Mesothelial cell of epicardium (in vitro differentiated cells): Measurements from ENCODE around the gene MDK. TPM values are rescaled to one million over a fixed set of nuclear protein-coding genes. Genes with fewer than 3 reads are reported as not detected.

Experiments
- DNase-seq, 2 experiments: peaks; one replicate each; pipeline ENCODE4 v3.0.0; 2021; ENCODE audit warnings: low spot score in 2 of 2; ENCODE audit not compliant: unreplicated experiment in 2 of 2
- H3K27ac Mint-ChIP-seq: 2 replicates; pipeline ENCODE4 v1.8.0; 2021; ENCODE audit warnings: mixed read lengths
- H3K27me3 Mint-ChIP-seq: 2 replicates; pipeline ENCODE4 v1.8.0; 2021; ENCODE audit warnings: low read depth, mixed read lengths
- H3K36me3 Mint-ChIP-seq: 2 replicates; pipeline ENCODE4 v1.8.0; 2021; ENCODE audit warnings: mixed read lengths
- H3K4me1 Mint-ChIP-seq: 2 replicates; pipeline ENCODE4 v1.8.0; 2021; ENCODE audit warnings: mixed read lengths
- H3K4me3 Mint-ChIP-seq: 2 replicates; pipeline ENCODE4 v1.8.0; 2021; ENCODE audit warnings: mild to moderate bottlenecking, moderate library complexity, mixed read lengths
- H3K9me3 Mint-ChIP-seq: 2 replicates; pipeline ENCODE4 v1.8.0; 2021; ENCODE audit warnings: mixed read lengths
- CTCF ChIP-seq: fragments of 200-600 bp; sonication (generic); IDR thresholded peaks from one replicate; pipeline ENCODE4 v1.5.0; 2021; ENCODE audit warnings: antibody characterized with exemption; ENCODE audit not compliant: unreplicated experiment
- total RNA-seq: library from RNA; stranded (reverse); gene quantifications from 3 replicates; pipeline ENCODE4 v1.2.1, GENCODE V29; 2021

Gene MDK
- 1,547 to 1,604 TPM (median 1,586 TPM) in 3 replicates for total RNA-seq

GRCh38 chr11:46381048-46381818, at the start of gene MDK:
Gene MDK, plus strand, starts transcription at chr11:46381669. Its CDS starts 389 bp downstream, at chr11:46382058.
- DNase-seq: peak; percentile 67 to 76
- Mint-ChIP-seq H3K4me3 (peak within 1 kb of the TSS; percentile 92), H3K27ac (peak within 1 kb of the TSS; percentile 93), H3K27me3 (peaks cover 6% of the 10 kb centered on the region), H3K36me3 (peaks cover 9% of the 10 kb centered on the region), H3K4me1 (peaks cover 19% of the 10 kb centered on the region), H3K9me3 (no peaks in the 10 kb centered on the region)
- no peak for TF ChIP-seq CTCF

GRCh38 chr11:46332093-46332567, 49.3 kb upstream of the MDK start:
- H3K27me3 Mint-ChIP-seq: peaks cover 68% of the 10 kb centered on the region
- peak overlapping the region; percentile 32 for H3K4me3 Mint-ChIP-seq
- no peak overlapping the region for H3K27ac Mint-ChIP-seq
- no peak for DNase-seq
- H3K36me3 Mint-ChIP-seq: no peaks in the 10 kb centered on the region
- H3K4me1 Mint-ChIP-seq: peaks cover 21% of the 10 kb centered on the region
- no peaks in the 10 kb centered on the region for H3K9me3 Mint-ChIP-seq
- no peak for TF ChIP-seq CTCF

GRCh38 chr11:46332568-46333393, 48.7 kb upstream of the MDK start:
- Mint-ChIP-seq H3K4me1 (peaks cover 21% of the 10 kb centered on the region), H3K9me3 (no peaks in the 10 kb centered on the region), H3K27ac (no peak overlapping the region), H3K36me3 (no peaks in the 10 kb centered on the region), H3K4me3 (peak overlapping the region; percentile 41), H3K27me3 (peaks cover 64% of the 10 kb centered on the region)
- TF ChIP-seq CTCF: no peak
- DNase-seq: no peak

- Mint-ChIP-seq H3K27ac (no peak overlapping the region), H3K4me3 (peak overlapping the region; percentile 58), H3K36me3 (no peaks in the 10 kb centered on the region), H3K27me3 (peaks cover 60% of the 10 kb centered on the region), H3K9me3 (no peaks in the 10 kb centered on the region), H3K4me1 (peaks cover 23% of the 10 kb centered on the region)
- no peak for DNase-seq
- TF ChIP-seq CTCF: no peak
These were observed 48.0 kb upstream of the MDK start for GRCh38 chr11:46333394-46333947.

- no peak for DNase-seq
- H3K4me1 Mint-ChIP-seq: peaks cover 30% of the 10 kb centered on the region
- no peak overlapping the region for H3K27ac Mint-ChIP-seq
- no peak for TF ChIP-seq CTCF
- no peaks in the 10 kb centered on the region for H3K36me3 Mint-ChIP-seq
- H3K4me3 Mint-ChIP-seq: no peak overlapping the region
- no peaks in the 10 kb centered on the region for H3K9me3 Mint-ChIP-seq
- H3K27me3 Mint-ChIP-seq: peaks cover 60% of the 10 kb centered on the region
These were observed 47.3 kb upstream of the MDK start for GRCh38 chr11:46334211-46334610.
